Prostate gland (tissue), 2 donors: ENCODE results near the gene KRT12. TPM values are rescaled to one million over a fixed set of nuclear protein-coding genes. Genes with fewer than 3 reads are reported as not detected.
"Not testable (repeated sequence)": the region's sequence is repeated elsewhere in the genome, so short reads cannot be mapped to it uniquely, and the experiment has no call there.

Experiments
- DNase-seq: peaks from one replicate; pipeline ENCODE4 v3.0.0-alpha.2; 2019; ENCODE audit warnings: low spot score
- H3K27ac ChIP-seq, 2 donors: fragments of 200-600 bp; sonication (generic); 2 replicates each; pipeline ENCODE4 v1.5.1; 2017 to 2019
- H3K27me3 ChIP-seq: fragments of 200-600 bp; sonication (generic); replicated peaks from 2 replicates; pipeline ENCODE4 v1.5.1; 2019; ENCODE audit not compliant: insufficient read depth
- H3K36me3 ChIP-seq, 2 donors: fragments of 200-600 bp; sonication (generic); 1 replicate in 1 of 2; 2 replicates in 1 of 2; pipeline versions ENCODE4 v1.5.1 to v1.8.1; 2017 to 2019
- H3K4me1 ChIP-seq: fragments of 200-600 bp; sonication (generic); replicated peaks from 2 replicates; pipeline ENCODE4 v1.5.1; 2019
- H3K4me3 ChIP-seq, 2 donors: fragments of 200-600 bp; sonication (generic); 2 replicates each; pipeline ENCODE4 v1.5.1; 2017 to 2019
- H3K9me3 ChIP-seq: fragments of 200-600 bp; sonication (generic); 2 replicates; pipeline ENCODE4 v1.5.1; 2017
- POLR2A ChIP-seq: fragments of 450-650 bp; IDR thresholded peaks from one replicate; pipeline ENCODE4 v1.6.1; 2016; ENCODE audit warnings: antibody characterized with exemption, mild to moderate bottlenecking
- POLR2AphosphoS5 ChIP-seq: sonication (generic); formaldehyde crosslinking; IDR thresholded peaks from one replicate; pipeline ENCODE4 v1.6.1; 2017; ENCODE audit warnings: antibody characterized with exemption
- WGBS: methylation state at CpG from one replicate; pipeline ENCODE4 v1.1.5; 2018; 5-methylcytosine and 5-hydroxymethylcytosine counted together
- intact Hi-C: fragments of 100-400 bp; cut with DNase I; formaldehyde crosslinking; loops from one replicate; pipeline ENCODE4 v1.14.2; 2022
- total RNA-seq, 2 donors: library from RNA; depleted of rRNA; stranded (reverse); fragments of >200 nt; gene quantifications; one replicate each; pipeline ENCODE4 v1.1.0, GENCODE V29; 2016
- TF ChIP-seq, protein P1 (sequence below), 4 experiments: fragments of 200-600 bp in 2 of 4; fragments of 450-650 bp in 2 of 4; sonication (generic) in 2 of 4; IDR thresholded peaks; 1 replicate in 3 of 4; 2 replicates in 1 of 4; pipeline ENCODE4 v1.5.1; 2016 to 2019; ENCODE audit warnings: antibody characterized with exemption in 4 of 4, mild to moderate bottlenecking in 2 of 4, moderate library complexity in 2 of 4

KRT12 gene
- total RNA-seq, 2 donors from 2014 or later, result not detected

DNA sequence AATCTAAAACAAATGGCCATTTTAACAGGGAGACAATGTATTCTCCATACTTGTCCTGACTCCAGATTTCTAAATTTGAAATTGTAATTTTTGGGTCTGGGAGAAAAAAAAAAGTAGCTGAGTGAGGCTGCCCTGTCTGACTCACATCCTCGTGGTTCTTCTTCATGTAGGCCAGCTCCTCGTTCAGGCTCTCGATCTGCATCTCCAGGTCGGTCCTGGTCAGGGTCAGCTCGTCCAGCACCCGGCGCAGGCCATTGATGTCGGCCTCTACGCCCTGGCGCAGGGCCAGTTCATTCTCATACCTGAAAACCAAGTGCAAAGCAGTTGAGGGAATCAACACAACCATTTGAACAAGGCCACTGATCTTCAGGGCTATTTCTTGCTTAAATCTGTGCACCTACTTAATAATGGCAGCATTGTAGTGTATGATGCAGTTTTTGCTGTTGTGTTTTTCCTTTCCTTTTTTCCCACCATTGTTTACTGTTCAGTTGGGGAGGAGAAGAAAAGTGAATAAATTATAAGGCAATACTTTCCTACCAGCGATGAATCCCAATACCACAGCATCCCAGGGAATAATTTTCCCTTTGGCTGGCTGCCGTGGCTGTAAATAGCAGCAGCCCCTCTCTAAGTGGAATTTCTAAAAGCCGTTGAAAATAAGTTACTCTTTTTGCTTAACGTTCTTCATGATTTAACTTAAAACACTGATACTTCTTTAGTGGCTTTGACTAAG lies 2.2 kb downstream of the KRT12 start:
- TF ChIP-seq, protein P1, sequence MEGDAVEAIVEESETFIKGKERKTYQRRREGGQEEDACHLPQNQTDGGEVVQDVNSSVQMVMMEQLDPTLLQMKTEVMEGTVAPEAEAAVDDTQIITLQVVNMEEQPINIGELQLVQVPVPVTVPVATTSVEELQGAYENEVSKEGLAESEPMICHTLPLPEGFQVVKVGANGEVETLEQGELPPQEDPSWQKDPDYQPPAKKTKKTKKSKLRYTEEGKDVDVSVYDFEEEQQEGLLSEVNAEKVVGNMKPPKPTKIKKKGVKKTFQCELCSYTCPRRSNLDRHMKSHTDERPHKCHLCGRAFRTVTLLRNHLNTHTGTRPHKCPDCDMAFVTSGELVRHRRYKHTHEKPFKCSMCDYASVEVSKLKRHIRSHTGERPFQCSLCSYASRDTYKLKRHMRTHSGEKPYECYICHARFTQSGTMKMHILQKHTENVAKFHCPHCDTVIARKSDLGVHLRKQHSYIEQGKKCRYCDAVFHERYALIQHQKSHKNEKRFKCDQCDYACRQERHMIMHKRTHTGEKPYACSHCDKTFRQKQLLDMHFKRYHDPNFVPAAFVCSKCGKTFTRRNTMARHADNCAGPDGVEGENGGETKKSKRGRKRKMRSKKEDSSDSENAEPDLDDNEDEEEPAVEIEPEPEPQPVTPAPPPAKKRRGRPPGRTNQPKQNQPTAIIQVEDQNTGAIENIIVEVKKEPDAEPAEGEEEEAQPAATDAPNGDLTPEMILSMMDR (IDR thresholded peaks at IDR 0.05), result no peak
- TF ChIP-seq POLR2A (no peak), POLR2AphosphoS5 (no peak)
- Histone ChIP-seq H3K36me3 (no peaks in the 10 kb centered on the region), H3K9me3 (no peaks in the 10 kb centered on the region), H3K27me3 (no peaks in the 10 kb centered on the region), H3K27ac (no peak overlapping the region), H3K4me3 (no peak overlapping the region), H3K4me1 (no peaks in the 10 kb centered on the region)
- no peak for DNase-seq
- intact Hi-C loops, result no loop called here
- 90% methylated on average over 14 of the region's 14 CpGs for WGBS

DNA sequence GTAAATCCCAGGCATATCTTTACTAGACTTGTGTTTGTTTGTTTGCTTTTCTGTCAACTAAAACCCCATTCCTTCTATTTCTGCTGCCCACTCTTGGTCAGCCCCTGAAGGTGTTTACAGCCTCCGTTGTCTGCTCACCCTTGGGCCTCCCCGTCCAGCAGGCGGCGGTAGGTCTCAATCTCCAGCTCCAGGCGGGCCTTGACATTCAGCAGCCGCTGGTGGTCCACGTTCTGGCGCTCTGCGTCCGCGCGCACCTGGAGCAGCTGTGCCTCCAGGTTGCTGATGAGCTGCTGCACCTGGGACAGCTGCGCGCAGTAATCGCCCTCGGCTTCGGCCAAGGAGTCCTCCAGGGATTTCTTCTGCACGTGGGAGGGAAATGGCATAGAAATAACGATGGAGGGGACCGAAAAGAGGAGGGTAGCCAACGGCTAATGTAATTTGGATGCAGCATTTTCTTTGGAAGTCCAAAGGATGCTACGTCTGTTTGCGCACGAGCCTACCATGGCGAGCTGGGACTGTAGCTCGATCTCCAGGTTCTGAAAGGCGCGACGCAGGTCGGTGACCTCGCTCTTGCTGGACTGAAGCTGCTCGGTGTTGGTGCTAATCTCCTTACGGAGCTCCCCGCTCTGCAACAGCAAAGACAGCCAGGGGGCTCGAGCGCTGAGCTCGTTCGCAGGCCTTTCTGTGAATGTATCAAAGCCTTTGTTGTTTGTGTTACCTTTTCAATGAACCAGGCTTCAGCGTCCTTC lies 3.9 kb downstream of the KRT12 start:
- Histone ChIP-seq H3K27me3 (no peaks in the 10 kb centered on the region), H3K4me3 (no peak overlapping the region), H3K27ac (no peak overlapping the region), H3K9me3 (no peaks in the 10 kb centered on the region), H3K36me3 (no peaks in the 10 kb centered on the region), H3K4me1 (no peaks in the 10 kb centered on the region)
- TF ChIP-seq, protein P1 (IDR thresholded peaks at IDR 0.05), result no peak
- no peak for TF ChIP-seq POLR2A
- TF ChIP-seq POLR2AphosphoS5, result no peak
- WGBS, result 78% methylated on average over 39 of the region's 39 CpGs
- DNase-seq, result no peak
- intact Hi-C loops, result no loop called here

- WGBS, result 68% methylated on average over 2 of the region's 2 CpGs
- no peak for TF ChIP-seq POLR2AphosphoS5
- TF ChIP-seq, protein P1 (IDR thresholded peaks at IDR 0.05), result no peak
- TF ChIP-seq POLR2A, result no peak
These were observed 7.5 kb downstream of the KRT12 start for GRCh38 chr17:40859536-40859935.

DNA sequence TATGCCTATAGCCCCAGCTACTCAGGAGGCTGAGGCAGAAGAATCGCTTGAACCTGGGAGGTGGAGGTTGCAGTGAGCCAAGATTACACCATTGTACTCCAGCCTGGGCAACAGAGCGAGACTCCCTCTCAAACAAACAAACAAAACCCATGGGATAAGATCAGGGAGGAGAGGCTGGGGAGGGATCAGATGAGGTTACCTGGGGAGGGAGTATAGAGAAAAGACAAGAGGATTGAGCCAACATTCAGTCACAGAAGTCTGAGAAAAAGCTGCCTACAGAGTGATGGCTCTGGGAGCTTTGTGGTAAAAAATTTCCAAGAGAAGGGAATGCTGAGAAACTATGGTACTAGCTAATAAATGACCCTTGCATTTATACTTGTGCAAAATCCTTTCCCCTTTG lies 8.4 kb downstream of the KRT12 start:
- H3K36me3 ChIP-seq, intact Hi-C loops, DNase-seq, H3K4me3 ChIP-seq, H3K4me1 ChIP-seq, H3K27me3 ChIP-seq, H3K9me3 ChIP-seq, H3K27ac ChIP-seq: not testable (repeated sequence)
- 76% methylated on average over 2 of the region's 2 CpGs for WGBS

More at GRCh38 chr17:40859536-40859935, 7.5 kb downstream of the KRT12 start:
- Histone ChIP-seq H3K4me3 (no peak overlapping the region), H3K36me3 (no peaks in the 10 kb centered on the region), H3K4me1 (no peaks in the 10 kb centered on the region), H3K9me3 (no peaks in the 10 kb centered on the region), H3K27ac (no peak overlapping the region), H3K27me3 (no peaks in the 10 kb centered on the region)
- DNase-seq, result no peak
- intact Hi-C loops, result no loop called here

DNA sequence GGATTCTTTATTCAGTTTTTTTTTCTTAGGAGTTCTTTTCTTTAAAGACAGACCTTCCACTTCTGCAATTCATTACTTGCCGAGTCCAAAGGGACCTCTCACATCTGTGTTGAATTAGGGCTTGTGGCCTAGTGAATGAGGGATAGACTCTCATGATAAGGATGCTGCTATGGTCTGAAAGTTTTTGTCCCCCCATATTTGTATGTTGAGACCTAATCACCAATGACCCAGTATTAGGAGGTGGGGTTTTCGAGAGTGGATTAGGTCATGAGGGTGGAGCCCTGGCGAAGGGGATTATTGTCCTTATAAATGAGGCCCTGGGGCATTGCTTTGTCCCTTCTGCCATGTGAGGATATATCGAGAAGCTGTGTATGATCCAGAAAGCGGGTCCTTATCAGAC lies 9.5 kb downstream of the KRT12 start:
- intact Hi-C loops, result loop anchor here (2.0 kb wide), 1 partner anchor 807 kb away; no protein-coding TSS in a partner anchor
- no peak for TF ChIP-seq POLR2AphosphoS5
- H3K9me3 ChIP-seq, result no peaks in the 10 kb centered on the region
- no peak overlapping the region for H3K4me3 ChIP-seq
- no peaks in the 10 kb centered on the region for H3K4me1 ChIP-seq
- DNase-seq, result no peak
- H3K27ac ChIP-seq, result no peak overlapping the region
- no peaks in the 10 kb centered on the region for H3K27me3 ChIP-seq
- WGBS, result 73% methylated on average over 5 of the region's 5 CpGs
- H3K36me3 ChIP-seq, result no peaks in the 10 kb centered on the region
